ENCODE results near the gene NEK7.

NEK7 gene

DNA sequence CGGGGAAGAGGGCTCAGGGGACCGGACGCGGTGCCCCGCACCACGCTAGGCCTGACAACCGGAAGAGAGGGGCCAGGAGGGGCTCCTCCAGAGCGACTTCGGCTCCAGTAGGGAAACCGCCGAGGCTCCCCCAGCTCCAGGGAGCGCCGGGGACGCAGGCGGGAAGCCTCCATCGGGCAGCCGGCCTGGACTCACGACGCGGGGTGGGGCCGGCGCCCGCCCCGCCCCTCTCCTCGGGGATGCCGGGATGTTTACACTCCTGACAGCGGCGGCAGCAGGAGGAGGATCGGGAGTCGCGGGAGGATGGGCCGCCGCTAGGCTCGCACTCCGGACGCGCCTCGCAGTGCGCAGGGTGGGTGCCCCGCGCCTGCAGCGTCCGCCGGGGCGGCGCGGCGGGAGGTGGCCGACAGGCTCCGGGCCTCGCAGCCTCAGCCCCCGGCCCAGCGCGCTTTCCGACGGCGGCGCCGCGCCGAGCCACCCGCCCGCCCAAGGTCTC, at the start of gene NEK7:
NEK7 (plus strand) TSS at position 254 of the 496 bp plus-strand sequence. CDS start 75,583 bp downstream, outside the sequence.
- TF ChIP-seq, protein P1, sequence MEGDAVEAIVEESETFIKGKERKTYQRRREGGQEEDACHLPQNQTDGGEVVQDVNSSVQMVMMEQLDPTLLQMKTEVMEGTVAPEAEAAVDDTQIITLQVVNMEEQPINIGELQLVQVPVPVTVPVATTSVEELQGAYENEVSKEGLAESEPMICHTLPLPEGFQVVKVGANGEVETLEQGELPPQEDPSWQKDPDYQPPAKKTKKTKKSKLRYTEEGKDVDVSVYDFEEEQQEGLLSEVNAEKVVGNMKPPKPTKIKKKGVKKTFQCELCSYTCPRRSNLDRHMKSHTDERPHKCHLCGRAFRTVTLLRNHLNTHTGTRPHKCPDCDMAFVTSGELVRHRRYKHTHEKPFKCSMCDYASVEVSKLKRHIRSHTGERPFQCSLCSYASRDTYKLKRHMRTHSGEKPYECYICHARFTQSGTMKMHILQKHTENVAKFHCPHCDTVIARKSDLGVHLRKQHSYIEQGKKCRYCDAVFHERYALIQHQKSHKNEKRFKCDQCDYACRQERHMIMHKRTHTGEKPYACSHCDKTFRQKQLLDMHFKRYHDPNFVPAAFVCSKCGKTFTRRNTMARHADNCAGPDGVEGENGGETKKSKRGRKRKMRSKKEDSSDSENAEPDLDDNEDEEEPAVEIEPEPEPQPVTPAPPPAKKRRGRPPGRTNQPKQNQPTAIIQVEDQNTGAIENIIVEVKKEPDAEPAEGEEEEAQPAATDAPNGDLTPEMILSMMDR (IDR thresholded peaks at IDR 0.05; ENCODE audit: extremely low read depth, missing control alignments): no peak
- DNase-seq (ENCODE audit: low spot score): peak; percentile 84

DNA sequence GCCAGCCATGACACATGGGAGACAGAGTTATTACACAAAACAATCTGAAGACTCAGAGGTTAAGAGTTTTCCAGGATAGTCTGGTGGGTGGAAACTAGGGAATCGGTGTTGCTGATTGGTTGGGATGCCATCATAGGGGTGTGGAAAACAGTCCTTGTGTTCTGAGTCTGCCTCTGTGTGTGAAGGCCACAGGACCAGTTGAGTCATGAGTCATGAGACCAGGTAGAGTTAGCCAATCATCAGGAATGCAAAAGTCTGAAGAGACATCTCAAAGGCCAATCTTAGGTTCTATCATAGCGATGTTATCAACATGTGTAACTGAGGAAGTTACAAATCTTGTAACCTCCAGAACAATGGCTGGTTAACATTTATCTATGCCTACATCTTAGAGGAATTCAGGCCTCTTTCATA, 49.7 kb upstream of the NEK7 start:
- no peak for DNase-seq (ENCODE audit: low spot score)
- TF ChIP-seq, protein P1 (IDR thresholded peaks at IDR 0.05; ENCODE audit: extremely low read depth, missing control alignments): no peak

DNA sequence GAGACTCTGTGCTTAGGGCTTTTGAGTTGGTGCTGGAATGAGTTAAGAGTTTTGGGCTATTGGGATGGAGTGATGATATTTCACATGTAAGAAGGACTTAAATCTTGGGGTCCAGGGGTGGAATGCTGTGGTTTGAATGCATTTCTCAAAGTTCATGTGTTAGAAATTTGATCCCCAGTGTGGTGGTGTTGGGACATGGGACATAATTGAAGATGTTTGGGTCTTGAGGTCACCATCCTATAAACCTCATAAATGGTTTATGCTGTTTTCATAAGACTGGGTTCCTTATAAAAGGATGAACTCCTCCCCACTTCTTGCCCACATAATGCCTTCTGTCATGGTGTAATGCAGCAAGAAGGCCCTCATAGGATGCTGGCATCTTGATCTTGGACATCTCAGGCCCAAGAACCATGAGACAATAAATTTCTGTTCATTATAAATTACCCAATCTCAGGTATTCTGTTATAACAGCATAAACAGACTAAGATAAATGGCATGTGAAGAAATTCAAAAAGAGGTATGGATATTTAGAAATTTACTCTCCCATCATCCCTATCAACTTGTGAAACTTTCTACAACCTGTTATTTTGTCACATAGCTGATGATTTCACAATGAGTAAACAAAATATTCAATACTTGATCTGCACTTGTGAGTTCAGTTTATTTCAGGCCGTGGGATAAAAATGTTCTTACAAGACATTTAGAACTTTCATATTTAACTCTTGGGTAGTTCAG, 48.0 kb upstream of the NEK7 start:
- DNase-seq (ENCODE audit: low spot score): no peak
- TF ChIP-seq, protein P1 (IDR thresholded peaks at IDR 0.05; ENCODE audit: extremely low read depth, missing control alignments): no peak

DNA sequence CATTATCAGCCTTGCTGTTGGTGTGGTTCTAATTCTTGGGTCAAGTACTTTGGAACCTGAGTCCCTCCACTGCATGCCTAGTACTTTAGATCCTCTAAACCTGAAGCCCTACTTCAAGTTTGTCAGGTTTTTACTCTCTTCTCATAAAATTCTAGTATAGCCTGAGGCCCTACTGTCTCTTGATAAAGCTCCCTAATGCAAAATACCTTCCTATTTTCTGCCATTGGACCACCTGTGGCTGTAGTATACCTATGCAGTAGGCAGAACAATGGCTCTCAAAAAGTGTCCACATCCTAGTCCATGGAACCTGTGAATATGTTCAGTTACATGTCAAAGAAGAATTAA, 47.5 kb upstream of the NEK7 start:
- TF ChIP-seq, protein P1 (IDR thresholded peaks at IDR 0.05; ENCODE audit: extremely low read depth, missing control alignments): no peak
- DNase-seq (ENCODE audit: low spot score): no peak

DNA sequence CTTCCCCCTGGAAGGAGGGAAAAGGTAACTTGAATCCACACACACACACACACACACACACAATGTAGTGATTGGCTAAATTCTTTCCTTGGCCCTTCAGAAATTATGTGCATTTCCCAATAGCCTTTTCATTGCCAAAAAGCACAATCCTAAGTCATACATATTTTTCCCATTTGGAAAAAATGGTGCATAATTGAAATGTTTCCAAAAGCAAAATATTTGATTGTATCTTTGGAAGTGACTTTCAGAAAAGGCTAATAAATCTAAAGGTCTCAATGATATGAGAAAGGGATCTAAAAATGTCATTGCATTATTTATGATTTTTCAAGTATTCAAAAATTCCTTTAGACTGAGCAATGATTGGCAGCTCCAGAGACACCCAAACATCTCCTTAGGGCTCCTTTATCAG, 43.5 kb upstream of the NEK7 start:
- TF ChIP-seq, protein P1 (IDR thresholded peaks at IDR 0.05; ENCODE audit: extremely low read depth, missing control alignments): no peak
- DNase-seq (ENCODE audit: low spot score): no peak

DNA sequence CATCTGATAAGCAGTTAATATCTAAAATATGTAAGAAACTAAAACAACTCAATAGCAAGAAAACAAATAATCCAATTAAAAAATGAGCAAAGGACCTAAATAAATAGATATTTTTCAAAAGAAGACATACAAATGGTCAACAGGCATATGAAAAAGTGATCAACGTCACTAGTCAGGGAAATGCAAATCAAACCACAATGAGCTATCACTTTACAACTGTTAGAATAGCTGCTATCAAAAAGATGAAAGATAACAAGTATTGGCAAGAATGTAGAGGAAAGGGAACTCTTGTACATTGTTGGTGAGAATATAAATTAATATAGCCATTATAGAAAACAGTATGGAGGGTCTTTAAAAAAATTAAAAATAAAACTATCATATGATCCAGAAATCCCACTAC, 40.7 kb upstream of the NEK7 start:
- DNase-seq (ENCODE audit: low spot score): no peak
- TF ChIP-seq, protein P1 (IDR thresholded peaks at IDR 0.05; ENCODE audit: extremely low read depth, missing control alignments): no peak

DNA sequence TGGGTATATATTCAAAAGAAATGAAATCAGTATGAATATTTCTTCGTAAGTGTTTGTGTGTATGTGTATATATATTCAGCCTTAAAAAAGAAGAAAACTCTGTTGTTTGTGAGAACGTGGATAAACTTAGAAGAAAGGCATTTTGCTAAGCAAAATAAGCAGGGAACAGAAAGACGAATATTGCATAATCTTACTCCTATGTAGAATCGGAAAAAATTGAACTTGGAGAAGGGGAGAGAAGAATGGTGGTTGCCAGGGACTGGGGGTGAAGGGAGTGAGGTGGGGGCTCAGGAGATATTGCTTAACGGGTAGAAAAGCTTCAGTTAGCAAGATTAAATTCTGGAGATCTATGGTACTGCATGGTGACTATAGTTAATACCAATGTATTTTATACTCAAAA, 40.3 kb upstream of the NEK7 start:
- TF ChIP-seq, protein P1 (IDR thresholded peaks at IDR 0.05; ENCODE audit: extremely low read depth, missing control alignments): no peak
- no peak for DNase-seq (ENCODE audit: low spot score)

Measured in GM20000 (cell line).